HG02840 (cell line): ENCODE measurements around the gene HSPA4.
"Not testable (repeated sequence)": the region's sequence is repeated elsewhere in the genome, so short reads cannot be mapped to it uniquely, and the experiment has no call there.

Experiments
- ATAC-seq: cut with Tn5 transposase; IDR thresholded peaks from one replicate; pipeline ENCODE4 v1.9.1; 2021; ENCODE audit warnings: mild to moderate bottlenecking, moderate library complexity, moderate number of reproducible peaks; ENCODE audit not compliant: unreplicated experiment, low FRiP score

Gene HSPA4

DNA sequence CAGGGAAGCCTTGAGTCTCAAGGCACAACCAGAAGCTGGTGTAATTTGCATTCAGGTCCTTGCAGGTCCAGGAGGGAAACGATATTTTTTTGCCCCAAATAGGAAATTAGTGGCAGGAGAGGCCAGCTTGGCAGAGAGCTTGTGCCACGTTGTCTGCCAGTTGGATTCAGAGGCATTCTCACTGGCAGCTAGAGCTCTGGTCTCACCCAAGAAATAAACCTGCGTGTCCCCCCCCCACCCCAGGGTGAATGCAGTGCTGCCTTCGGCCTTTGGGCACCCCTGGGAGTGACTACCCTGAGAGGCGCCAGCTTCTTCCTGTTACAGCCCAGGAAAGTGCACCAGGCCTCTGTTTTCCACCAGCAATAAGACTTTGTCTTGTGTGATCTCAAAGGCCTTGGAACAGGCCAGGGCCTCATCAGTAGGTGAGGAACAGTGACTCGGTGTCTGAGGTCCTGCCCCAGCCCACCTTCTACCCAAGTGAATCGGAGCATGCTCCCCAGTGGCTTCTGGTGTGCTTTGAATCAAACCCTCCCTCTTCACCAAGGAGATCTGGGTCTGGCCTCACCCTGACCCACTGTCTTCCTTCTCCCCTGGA is 68.4 kb downstream of the HSPA4 start:
- ATAC-seq: no peak

DNA sequence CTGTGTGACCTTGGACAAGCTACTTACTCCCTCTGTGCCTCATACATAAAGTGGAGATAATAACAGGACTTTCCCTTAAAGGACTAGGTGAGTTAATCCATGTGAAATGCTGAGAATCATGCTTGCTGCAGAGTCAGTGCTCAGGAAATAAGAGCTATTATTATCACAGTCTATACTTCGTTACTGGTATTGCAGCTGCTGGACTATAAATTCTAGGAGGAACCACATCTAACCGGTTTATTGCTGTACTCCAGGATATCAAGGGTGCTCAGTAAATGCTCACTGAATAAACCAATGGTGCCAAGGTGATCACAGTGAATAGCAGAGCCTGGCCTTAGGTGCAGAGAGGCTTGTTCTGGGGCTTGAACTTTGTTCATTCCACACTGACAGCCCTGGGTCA is 69.3 kb downstream of the HSPA4 start:
- ATAC-seq: no peak

DNA sequence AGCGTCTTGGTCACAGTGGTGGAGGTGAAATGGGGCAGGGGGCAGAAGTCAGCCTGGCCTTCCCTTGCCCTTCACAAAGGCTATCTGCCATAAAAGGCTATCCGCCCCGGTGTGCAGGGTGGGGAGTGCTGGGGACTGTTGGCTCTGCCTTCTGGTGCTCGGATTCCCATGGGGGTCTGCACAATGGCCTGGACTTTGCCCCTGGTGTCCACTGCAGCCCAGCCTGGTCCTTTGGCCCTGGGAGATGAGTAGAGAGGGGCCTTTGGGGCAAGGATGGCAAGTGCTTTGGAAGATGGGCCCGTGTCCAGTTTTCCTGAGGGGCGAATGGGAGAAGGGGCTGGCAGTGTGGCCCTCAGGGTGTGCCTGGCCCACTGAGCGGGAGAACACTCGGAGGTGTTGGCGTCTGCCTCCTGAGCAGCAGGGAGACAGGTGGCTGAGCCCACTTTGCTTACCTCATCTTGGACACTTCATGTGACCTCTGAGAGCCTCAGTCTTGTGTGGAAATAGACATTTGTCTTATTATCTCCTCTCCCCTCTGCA is 69.9 kb downstream of the HSPA4 start:
- no peak for ATAC-seq

DNA sequence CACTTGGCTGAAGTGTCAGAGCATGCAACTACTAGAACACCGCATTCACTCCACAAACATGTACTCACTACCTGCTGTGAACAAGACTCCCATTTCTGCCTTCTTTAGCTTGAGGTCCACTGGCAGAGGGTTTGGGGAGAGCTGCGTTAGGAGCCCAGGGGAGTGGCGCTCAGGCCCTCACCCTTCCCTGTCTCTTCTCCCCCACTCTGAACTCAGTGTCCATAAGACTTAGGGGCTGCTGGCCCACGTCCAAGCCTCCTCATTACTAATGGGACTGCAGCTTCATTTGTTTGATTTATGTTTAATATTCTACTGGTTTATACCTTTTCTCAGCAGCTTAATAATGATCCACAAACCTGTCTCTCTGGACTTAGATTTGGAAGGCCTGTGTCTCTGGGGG is 70.9 kb downstream of the HSPA4 start:
- no peak for ATAC-seq

DNA sequence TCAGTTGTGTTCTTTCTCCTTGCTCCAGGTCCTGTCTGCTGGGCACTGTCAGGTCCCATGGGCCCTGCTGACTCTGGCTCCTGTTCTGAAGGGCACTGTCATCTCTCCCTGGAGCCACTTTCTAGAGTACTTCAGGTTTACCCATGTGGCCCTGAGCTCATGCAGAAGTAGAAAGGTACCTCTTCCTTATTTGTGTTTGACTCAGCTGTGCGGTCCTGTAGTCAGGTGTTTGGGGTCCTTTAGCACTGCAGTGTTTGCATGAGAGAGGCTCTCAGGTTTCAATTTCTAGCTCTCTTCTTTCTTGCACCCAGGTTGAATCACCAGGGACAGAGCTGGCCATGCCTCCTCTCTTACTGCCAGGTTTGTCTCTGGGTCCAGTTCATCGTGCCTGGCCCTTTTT is 71.5 kb downstream of the HSPA4 start:
- no peak for ATAC-seq

DNA sequence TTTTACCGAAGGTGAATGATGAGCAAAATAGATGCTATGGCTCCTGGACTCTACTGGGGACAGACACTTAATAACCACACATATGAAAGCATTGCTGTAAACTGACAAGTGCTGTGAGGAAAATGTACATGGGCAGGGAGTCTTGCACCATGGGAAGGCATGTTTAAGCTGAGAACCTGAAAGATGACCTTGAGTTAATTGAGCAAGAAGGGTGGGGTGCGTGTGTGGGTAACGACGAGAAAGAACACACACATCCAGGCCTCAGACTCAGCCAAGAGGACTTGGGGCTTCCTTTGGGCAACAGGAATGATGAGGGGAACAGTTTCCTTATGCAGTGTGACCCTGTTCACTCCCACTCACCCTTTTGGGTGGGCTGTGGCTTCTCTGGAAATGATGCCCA is 73.1 kb downstream of the HSPA4 start:
- no peak for ATAC-seq

DNA sequence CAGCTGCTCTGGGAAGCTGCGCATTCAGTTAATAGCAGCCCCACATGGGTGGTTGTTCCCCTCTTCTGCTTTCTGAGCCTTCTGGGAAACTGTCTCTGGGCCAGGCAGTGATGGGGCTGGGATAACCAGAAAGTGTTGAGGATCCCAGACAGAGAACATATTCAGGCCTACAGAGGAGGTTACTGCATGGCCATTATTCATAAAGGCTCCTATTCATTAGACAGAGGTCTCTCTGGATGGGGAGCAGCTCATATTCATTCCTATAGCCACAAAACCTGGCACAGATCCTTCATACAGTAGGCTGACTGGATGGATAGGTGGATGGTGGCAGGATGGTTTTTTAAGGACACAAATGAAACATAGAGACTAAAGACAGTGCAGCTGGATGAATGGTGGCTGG is 76.3 kb downstream of the HSPA4 start:
- ATAC-seq: no peak

DNA sequence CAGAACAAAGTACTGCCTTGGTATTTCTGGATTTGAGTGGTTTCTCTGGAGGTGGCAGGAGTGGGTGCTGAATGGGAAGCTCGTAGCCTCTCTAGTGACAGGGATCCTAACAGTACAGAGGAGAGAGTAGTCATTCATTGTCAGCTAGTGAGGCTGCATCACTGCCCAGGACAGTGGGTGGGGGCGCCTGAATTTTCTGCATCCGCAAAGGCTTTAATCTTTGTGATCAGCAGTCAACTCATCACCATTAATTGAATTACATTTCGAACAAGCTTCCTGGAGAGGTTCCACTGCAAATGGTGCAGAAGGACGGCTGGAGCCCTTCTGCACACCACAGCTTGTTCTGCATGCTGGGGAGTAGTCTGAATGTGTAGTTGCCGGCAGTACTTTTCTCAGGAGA is 77.5 kb downstream of the HSPA4 start:
- no peak for ATAC-seq

DNA sequence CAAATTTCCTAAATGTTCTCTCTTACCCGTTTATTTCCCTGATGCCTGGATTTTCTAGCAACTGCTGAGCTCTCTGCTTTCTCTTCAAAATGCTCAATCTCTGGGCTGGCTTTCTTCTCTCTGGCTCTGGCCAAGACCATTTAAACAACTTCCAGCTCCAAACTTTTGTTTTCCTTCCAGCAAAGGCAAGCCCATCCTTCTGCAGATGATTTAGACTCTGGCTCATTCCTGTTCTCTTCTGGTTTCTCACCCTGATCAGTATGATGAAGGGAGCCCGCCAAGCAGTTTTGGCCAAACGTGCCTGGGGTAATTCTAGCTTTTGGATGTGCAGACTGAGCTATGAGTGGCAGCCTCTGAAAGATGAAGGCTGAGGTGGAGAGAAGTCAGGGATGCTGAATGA is 78.1 kb downstream of the HSPA4 start:
- ATAC-seq: no peak

DNA sequence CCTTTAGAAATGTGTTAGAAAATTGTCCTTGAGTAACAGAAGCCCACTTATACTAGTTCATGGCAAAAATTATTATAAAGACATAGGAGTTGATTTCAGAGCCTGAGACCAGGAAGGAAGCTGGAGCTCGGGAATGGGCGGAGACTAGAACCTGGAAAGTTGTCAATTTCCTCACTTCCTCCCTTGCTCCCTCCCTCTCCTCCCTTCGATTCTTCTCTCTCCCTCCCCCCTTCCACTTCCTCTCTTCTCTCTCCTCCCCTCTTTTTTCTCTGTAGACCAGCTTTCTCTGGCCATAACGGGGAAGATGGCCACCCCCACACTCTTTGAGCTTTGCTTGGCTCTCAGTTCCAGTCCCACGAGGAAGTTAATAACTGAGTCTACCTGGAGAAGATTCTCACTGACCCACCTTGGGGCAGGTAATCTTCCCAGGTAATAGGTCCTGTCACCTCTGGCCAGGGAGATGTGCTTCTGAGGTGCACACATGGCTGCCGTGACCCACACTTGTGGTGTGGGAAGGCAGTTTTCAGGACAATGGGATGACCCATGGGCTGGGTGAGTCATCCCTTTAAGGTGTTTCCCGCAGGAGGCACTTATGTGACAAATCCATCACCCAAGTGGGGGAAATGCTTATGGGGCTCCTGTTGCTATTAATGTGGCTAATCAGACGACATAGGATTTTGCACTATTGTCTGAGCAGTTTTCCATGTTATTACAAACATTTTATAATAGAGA is 78.7 kb downstream of the HSPA4 start:
- ATAC-seq: no peak

DNA sequence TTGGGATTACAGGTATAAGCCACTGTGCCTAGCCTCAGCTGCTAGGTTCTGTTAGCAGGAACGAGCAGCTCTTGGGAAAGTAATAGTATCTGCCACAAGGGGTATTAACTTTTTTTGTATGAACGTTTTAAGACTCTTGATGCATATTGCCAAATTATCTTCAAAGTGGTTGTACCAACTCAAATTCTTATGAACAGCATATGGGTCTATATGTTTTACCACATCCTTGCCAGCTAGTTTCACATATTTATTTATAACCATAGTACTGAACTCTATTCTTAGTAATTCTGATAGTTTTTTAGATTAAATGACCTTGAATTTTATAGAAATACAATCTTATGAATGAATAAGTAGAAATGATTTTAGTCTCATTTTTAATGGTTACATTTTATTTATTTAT is 80.9 kb downstream of the HSPA4 start:
- ATAC-seq: no peak

DNA sequence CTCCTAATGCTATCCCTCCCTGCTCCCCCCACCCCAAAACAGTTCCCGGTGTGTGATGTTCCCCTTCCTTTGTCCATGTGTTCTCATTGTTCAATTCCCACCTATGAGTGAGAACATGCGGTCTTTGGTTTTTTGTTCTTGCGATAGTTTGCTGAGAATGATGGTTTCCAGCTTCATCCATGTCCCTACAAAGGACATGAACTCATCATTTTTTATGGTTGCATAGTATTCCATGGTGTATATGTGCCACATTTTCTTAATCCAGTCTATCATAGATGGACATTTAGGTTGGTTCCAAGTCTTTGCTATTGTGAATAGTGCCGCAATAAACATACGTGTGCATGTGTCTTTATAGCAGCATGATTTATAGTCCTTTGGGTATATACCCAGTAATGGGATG is 81.4 kb downstream of the HSPA4 start:
- not testable (repeated sequence) for ATAC-seq

DNA sequence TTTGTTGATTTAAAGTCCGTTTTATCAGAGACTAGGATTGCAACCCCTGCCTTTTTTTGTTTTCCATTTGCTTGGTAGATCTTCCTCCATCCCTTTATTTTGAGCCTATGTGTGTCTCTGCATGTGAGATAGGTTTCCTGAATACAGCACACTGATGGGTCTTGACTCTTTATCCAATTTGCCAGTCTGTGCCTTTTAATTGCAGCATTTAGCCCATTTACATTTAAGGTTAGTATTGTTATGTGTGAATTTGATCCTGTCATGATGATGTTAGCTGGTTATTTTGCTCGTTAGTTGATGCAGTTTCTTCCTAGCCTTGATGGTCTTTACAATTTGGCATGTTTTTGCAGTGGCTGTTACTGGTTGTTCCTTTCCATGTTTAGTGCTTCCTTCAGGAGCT is 85.1 kb downstream of the HSPA4 start:
- not testable (repeated sequence) for ATAC-seq

DNA sequence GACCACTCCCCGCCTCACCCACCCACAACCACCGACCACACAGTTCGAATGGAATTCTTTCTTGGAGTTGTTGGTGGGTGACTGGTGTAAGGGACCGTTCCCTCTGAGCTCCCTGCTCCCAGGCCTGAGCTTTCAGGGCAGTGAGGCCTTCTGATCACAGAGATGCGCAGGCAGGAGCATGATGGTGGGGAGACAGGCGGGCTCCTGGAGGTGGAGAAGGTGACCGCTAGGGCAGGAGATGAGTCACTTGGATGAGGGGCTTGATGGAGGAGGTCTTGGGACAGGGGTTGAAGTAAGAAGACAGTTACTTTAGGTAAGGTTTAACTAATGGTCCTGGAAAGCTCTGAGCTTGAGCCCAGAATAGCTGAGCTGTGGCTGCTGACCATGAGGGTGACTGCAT is 88.5 kb downstream of the HSPA4 start:
- no peak for ATAC-seq

DNA sequence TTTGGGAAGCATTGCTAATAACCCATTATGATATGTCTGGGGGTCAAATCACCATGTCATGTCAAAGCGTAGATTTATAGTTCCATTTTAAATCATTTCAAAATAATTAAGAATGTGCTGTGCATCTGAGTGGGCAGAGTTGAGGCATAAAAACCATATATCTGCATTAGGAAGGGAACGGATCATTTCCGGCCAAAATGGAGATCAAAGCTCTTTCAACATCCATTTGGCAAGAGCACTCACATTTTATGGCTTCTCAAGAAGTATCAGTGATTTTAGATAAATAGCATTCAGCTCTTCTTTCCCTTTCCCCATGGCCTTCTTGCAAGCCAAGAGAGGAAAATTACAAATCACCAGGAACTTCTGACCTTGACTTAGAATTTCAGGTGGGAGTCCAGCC is 89.9 kb downstream of the HSPA4 start:
- ATAC-seq: no peak

DNA sequence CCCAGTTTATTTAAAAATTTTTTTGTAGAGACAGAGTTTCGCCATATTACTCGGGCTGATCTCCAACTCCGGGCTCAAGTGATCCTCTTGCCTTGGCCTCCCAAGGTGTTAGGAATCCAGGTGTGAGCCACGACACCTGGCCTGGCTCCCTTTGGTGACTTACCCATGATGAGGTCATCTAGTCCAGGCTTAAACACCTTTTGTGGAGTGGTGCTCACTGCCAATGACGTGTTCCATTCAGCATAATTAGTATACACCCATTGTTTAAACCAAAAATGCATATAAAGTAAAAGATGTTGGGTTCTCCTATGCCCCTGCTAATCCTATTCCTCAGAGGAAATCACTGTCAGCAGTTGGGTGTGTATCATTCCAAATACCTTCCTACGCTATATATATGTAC is 91.0 kb downstream of the HSPA4 start:
- no peak for ATAC-seq

DNA sequence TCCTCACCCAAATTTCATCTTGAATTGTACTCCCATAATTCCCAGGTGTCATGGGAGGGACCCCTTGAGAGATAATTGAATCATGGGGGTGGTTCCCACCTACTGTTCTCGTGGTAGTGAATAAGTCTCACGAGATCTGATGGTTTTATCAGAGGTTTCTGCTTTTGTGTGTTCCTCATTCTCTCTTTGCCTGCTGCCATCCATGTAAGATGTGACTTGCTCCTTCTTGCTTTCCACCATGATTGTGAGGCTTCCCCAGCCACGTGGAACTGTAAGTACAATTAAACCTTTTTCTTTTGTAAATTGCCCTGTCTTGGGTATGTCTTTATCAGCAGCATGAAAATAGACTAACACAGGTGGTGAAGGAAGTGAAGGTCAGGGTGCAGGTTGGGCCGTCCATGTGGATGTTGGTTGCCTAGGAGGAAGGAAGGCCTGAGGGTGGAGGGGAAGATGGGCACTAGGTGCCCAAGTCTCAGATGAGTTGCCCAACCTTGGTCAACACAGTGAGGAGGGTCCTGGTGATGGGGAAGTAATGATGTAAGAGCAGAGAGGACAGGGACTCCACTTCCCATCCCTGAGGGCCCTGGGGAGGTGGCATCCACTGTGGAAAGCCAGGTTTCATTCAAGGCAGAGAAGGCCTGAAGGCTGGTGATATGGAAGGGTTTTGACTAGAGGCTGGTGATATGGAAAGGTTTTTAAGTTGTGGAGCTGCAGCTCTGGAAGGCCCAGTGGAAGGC is 92.6 kb downstream of the HSPA4 start:
- no peak for ATAC-seq

DNA sequence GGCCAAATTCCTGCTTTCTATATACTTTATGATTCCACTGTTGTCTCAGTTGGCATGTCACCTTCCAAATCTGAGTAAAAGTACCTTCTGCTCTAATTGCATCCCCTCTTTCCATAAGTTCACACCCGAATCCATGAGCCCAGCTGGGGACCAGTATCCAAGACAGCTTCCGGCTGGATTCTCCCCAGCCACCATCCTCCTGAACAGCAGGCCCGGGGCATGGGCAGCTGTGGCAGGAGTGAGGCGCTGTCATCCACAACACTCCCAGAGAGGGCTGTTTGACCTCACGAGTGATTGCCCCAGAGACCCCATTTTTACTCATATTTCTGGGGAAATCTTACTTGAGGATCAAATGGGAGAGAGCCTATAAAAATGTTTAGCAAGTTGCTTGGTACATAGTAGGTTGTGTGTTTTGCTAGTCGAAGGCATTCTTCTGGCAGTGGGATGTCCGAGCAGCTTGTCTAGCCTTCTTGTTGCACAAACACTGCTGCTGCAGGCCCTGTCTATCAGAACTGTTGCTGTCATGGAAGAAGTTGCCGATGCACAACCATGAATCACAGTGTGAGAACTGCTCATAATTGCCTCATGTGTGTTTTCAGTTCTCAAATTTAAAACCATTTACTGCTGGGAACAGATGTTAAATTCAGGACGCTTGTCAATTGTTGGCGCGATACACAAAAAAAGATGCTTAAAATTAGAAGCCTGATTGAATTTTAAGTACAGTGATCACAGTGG is 93.8 kb downstream of the HSPA4 start:
- no peak for ATAC-seq

DNA sequence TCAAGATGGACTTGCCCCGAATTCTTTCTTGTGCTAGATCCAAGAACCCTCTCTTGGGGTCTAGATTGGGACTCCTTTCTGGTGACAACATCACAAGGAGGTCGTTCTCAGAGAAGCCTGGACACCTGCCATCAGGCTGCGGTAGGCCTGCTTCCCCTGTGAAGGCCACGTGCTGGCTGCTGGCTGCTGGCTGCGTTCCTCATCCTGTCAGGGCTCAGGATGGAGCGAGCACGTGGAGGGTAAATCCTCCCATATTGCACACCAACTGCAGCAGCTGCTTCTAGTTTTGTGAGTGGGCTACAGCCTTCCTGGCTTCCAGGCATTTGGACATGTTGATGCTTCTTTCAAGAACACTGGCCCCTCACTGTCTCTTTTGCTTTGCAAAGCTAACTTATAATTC is 95.6 kb downstream of the HSPA4 start:
- ATAC-seq: no peak

DNA sequence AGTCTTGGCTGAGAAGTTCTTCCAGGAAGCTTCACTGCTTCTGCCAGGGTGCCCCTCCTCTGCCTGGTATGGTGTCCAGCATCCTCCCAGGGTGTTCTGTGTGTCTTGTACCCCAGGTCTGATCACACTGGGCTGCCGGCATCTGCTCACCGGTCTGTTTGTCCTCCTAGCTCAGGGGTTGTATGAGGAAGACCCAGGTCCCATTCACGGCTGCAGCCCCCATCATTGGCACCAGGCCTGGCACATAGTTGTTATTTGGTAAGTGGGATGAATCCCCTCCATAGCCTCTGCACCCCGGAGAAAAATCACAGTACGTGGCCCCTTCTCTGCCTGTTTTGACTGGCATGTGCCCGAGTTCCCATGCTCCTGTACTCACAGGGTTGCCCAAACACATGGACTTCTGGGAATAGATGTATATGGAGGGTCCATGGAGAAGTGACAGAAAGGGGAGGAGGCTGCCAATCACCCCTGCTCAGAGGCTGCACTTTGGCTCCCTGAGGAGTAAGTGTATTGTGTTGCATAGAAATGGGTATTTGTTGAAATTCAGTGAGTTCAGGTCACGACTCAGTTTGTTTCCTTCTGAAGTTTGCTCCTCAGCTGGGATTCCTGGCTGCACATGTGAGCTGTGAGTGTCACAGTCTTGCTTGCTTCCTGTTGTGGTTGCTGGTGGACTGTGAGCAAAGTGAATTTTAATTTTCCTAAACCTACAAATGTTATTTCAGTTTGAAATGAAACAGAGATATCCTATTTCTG is 96.2 kb downstream of the HSPA4 start:
- ATAC-seq: no peak
